ENCODE data around the gene PGC. TPM values are rescaled to one million over a fixed set of nuclear protein-coding genes. Genes with fewer than 3 reads are reported as not detected.
A peak's percentile ranks its signal among the peaks of the same experiment; 100 is the strongest.

Gene PGC
- total and polyA plus RNA-seq, 4 donors, result not detected

DNA sequence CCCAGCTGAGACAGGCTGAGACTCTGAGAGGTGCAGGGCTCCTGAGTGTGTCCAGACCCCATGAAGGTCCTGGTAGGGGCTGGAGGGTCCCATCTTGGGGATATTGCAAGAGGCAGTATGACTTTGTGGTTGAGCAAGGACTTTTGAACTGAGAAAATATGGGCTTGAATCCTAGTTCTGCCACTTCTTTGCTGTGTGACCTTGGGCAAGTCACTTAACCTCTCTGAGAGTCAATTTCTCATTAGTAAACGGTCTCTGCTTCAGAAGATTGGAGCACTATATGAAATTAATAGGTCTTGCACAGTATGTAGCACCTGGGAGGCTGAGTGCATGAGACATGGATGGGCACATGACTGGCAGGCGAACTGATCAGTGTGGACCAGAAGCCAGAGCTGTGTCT lies 54.5 kb downstream of the PGC start:
- Histone ChIP-seq H3K9me3 (ENCODE audit: control insufficient read depth, insufficient read depth, low read length) (no peaks in the 10 kb centered on the region), H3K27ac (ENCODE audit: low read depth, low read length) (peak overlapping the region; percentile 51), H3K4me1 (ENCODE audit: control insufficient read depth, insufficient read depth, low read length) (peaks cover 30% of the 10 kb centered on the region), H3K4me3 (ENCODE audit: low read depth, low read length) (no peak overlapping the region), H3K36me3 (ENCODE audit: control insufficient read depth, insufficient read depth, low read length) (peaks cover 21% of the 10 kb centered on the region), H3K27me3 (ENCODE audit: control insufficient read depth, insufficient read depth, low read length) (peaks cover 2% of the 10 kb centered on the region)
- DNase-seq (ENCODE audit: low read depth in 4 of 6, low spot score in 6 of 6), result no peak
- 66% methylated on average over 2 of the region's 2 CpGs for WGBS (ENCODE audit: insufficient coverage)

DNA sequence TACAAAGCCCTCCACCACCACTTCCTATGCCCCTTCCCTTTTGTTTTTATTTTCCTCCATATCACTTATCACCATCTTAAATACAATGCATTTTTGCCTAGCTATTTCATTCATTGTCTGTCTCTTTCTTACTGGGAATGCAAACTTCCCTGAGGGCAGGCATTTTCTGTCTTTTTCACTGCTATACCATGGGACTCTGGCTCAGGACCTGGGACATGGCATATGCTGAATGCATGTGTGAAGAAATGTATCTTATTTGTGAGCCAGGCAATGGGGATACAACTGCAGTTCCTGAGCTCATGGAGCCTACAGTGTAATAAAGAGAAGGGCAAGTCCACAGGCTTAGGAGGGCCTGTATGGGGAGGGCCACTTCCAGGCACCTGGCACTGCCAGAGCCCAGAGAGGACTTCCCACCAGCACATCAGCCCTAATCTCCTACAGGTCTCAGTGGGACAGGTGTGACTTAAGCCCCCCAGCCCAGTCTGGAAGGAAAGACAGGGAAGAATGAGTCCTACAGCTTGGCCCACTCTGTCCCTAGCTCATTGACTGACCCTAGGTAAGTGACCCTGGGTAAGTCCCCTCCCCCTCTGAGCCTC lies 55.0 kb downstream of the PGC start:
- H3K4me3 ChIP-seq (ENCODE audit: low read depth, low read length), result no peak overlapping the region
- H3K27ac ChIP-seq (ENCODE audit: low read depth, low read length), result no peak overlapping the region
- H3K9me3 ChIP-seq (ENCODE audit: control insufficient read depth, insufficient read depth, low read length), result no peaks in the 10 kb centered on the region
- H3K4me1 ChIP-seq (ENCODE audit: control insufficient read depth, insufficient read depth, low read length), result peaks cover 30% of the 10 kb centered on the region
- peaks cover 2% of the 10 kb centered on the region for H3K27me3 ChIP-seq (ENCODE audit: control insufficient read depth, insufficient read depth, low read length)
- H3K36me3 ChIP-seq (ENCODE audit: control insufficient read depth, insufficient read depth, low read length), result peaks cover 25% of the 10 kb centered on the region
- DNase-seq (ENCODE audit: low read depth in 4 of 6, low spot score in 6 of 6), result no peak

DNA sequence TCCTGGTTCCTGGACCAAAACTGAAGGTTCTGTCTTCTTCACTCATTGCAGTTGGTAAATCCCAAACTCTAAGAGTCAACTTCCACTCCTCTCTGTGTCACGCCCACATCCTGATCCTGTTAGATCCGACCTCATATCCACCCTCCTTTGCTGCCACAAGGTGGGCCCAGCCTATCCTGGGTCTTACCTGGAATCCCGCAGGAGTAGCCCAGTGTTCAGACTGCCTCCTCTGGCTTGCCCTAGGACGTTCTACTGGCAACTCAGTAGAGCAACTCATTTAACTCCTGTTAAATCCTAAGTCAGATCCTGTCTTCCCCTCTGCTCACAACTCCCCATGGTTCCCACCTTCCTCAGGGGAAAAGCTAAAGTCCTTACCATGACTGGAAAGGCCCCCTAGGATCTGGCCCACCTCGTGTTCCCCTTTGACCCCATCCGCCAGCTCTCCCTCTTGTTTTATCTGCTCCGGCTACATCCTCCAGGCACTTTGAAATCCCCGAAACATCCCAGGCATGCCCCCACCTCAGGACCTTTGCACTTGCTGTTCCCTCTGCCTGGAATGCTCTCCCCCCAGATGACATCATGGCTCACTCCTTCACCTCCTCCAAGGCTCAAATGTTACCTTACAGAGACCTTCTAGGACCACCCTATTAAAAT lies 55.6 kb downstream of the PGC start:
- WGBS (ENCODE audit: insufficient coverage), result 80% methylated on average over 8 of the region's 8 CpGs
- no peaks in the 10 kb centered on the region for H3K9me3 ChIP-seq (ENCODE audit: control insufficient read depth, insufficient read depth, low read length)
- no peak for DNase-seq (ENCODE audit: low read depth in 4 of 6, low spot score in 6 of 6)

DNA sequence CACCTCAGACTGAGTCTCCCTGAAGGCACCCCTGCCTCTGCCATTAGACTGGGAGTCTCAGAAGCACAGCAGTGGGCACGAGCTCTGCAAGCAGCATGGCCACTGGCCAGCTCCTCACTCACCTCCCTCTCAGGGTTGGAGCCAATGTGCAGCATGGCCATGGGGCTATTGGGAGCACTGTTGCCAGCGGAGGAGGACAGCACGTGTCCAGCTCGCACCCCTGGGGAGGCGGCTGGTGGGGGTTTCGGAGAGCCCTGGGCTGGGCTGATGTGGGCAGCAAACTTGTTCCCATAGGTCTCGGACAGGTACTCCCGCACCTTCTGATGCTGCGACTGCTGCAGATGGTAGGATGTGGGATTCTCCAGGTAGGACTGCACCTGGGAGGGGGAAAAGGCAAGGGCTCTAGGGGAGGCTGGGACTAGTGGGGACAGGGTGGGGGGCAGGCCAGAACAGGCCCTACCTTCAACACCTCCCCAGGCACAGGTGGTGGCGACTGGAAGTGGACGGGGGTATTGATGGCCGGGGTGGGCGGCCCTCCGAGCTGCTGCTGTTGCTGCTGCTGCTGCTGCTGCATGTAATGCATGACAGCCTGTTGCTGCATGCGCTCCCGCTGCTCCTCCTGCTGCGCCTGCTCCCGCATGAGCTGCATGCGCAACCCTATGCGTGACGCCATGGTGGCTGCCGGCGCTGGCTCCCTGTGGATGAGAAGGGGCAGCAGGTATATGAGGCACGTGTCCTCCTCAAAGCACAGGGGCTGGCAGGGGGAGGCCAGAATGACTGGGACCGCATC lies 56.5 kb downstream of the PGC start:
- Histone ChIP-seq H3K4me3 (ENCODE audit: low read depth, low read length) (no peak overlapping the region), H3K27ac (ENCODE audit: low read depth, low read length) (no peak overlapping the region), H3K9me3 (ENCODE audit: control insufficient read depth, insufficient read depth, low read length) (no peaks in the 10 kb centered on the region), H3K4me1 (ENCODE audit: control insufficient read depth, insufficient read depth, low read length) (peaks cover 30% of the 10 kb centered on the region), H3K27me3 (ENCODE audit: control insufficient read depth, insufficient read depth, low read length) (peaks cover 2% of the 10 kb centered on the region), H3K36me3 (ENCODE audit: control insufficient read depth, insufficient read depth, low read length) (peaks cover 28% of the 10 kb centered on the region)
- no peak for DNase-seq (ENCODE audit: low read depth in 4 of 6, low spot score in 6 of 6)
- WGBS (ENCODE audit: insufficient coverage), result 91% methylated on average over 24 of the region's 25 CpGs

More for the DNA sequence above, 55.6 kb downstream of the PGC start:
- peaks cover 30% of the 10 kb centered on the region for H3K4me1 ChIP-seq (ENCODE audit: control insufficient read depth, insufficient read depth, low read length)
- H3K4me3 ChIP-seq (ENCODE audit: low read depth, low read length), result no peak overlapping the region
- H3K27ac ChIP-seq (ENCODE audit: low read depth, low read length), result no peak overlapping the region
- H3K36me3 ChIP-seq (ENCODE audit: control insufficient read depth, insufficient read depth, low read length), result peaks cover 25% of the 10 kb centered on the region
- peaks cover 2% of the 10 kb centered on the region for H3K27me3 ChIP-seq (ENCODE audit: control insufficient read depth, insufficient read depth, low read length)

DNA sequence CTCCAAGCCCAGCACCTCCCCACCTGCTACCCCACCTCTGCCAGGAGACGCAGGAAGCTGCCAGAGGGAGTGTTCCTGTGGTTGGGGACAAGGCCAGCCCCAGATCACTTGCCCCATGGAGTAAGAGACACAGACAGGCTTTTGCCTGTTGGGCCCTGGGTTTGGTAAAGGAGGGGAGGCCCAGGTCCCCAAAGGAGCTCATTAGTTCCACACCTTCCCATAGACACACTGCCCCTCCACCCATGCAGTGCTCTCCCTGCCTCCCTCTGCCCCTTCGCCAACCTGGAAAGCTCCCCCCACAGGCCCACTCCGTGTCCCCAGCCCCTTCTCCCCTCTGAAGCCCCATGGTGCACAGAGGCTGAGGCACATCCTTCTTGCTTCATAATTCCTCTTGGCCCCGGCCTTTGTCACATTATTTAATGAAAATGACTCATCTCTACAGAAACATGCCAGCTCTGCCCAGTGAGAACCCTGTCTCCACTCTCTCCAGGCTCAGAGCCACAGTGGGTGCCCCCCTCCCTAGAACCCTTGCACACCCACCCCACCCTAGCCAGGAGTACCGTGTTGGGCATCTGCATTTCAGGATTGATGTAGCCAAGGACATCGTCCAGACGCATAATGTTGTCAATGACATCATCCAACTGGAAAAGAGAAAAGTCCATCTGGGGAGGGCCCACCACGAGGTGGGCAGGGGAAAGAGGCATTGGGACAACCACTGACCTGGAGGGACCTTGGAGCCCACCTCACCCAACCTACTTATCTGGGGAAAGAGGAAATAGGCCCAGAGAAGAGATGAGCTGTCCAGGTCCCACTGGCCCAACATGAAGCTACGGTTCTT lies 57.8 kb downstream of the PGC start:
- peaks cover 2% of the 10 kb centered on the region for H3K27me3 ChIP-seq (ENCODE audit: control insufficient read depth, insufficient read depth, low read length)
- no peak overlapping the region for H3K27ac ChIP-seq (ENCODE audit: low read depth, low read length)
- H3K4me1 ChIP-seq (ENCODE audit: control insufficient read depth, insufficient read depth, low read length), result peaks cover 22% of the 10 kb centered on the region
- H3K36me3 ChIP-seq (ENCODE audit: control insufficient read depth, insufficient read depth, low read length), result peaks cover 35% of the 10 kb centered on the region
- no peaks in the 10 kb centered on the region for H3K9me3 ChIP-seq (ENCODE audit: control insufficient read depth, insufficient read depth, low read length)
- DNase-seq (ENCODE audit: low read depth in 4 of 6, low spot score in 6 of 6), result no peak
- WGBS (ENCODE audit: insufficient coverage), result 73% methylated on average over 3 of the region's 9 CpGs
- no peak overlapping the region for H3K4me3 ChIP-seq (ENCODE audit: low read depth, low read length)

DNA sequence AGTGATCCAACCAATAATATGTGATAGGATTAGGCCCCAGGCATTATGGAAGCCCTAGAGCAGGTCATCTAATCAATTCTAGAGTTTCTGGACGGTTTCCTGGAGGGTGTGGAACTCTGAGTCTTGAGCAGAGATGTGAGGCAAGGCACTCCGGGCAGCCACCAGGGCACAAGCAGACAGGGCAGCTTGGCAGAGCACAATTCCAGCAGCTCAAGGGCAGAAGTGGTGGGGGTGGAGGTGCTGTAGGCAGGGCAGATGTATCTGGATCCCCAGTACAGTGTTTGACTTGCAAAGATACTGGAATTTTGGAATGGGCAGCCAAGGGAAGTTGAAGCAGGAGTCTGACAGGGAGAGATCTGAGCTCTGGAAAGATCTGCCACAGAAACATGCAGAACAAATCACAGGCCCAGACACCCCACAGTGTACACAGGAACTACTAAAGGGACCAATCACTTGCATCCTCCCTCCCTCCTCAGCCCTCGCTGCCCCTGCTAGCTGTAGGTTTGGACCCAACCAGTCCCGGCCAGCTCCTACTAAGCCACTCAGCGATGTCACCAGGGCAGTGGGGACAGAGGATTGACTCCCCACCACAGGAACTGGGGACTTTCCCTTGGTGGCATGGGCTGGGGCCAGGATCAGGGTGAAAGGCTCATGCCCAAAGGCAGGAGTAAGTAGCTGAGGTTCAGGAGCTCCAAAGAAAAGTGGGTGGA lies 58.8 kb downstream of the PGC start:
- no peaks in the 10 kb centered on the region for H3K9me3 ChIP-seq (ENCODE audit: control insufficient read depth, insufficient read depth, low read length)
- DNase-seq (ENCODE audit: low read depth in 4 of 6, low spot score in 6 of 6), result no peak
- WGBS (ENCODE audit: insufficient coverage), result 78% methylated on average over 4 of the region's 5 CpGs
- H3K27me3 ChIP-seq (ENCODE audit: control insufficient read depth, insufficient read depth, low read length), result peaks cover 2% of the 10 kb centered on the region
- no peak overlapping the region for H3K27ac ChIP-seq (ENCODE audit: low read depth, low read length)
- H3K4me1 ChIP-seq (ENCODE audit: control insufficient read depth, insufficient read depth, low read length), result peaks cover 20% of the 10 kb centered on the region
- H3K4me3 ChIP-seq (ENCODE audit: low read depth, low read length), result no peak overlapping the region
- H3K36me3 ChIP-seq (ENCODE audit: control insufficient read depth, insufficient read depth, low read length), result peaks cover 41% of the 10 kb centered on the region

DNA sequence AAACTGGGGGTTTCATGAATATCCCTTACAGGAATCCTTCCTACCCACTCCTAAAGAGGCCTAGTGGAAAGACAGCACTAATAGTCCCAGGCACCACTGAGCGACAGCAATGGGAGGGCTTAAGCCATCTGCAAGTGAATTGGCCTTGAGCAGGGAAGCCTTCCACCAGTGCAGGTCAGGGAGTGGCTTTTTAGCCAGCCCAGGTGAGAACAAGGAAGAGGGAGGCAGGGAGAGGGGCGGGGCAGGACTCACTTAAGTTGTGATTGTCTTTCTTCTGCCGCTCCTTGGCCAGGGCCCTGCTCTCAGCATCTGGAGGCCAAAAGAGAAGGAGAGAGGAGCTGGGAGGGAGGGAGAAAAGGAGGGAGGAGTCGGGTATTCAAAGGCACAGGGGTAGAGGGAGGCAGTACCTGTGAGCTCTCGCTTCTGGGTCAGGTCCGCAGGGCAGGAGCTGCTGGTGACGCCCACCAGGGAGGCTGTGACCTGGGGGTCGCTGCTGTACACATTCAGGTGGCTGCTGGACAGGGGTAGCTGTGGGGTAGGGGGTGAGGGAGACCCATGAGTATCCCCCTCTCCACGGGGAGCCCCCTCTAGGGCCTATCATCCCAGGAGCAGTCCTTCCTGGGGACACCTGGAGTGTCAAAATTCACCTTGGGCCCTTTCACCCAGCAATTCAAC lies 59.6 kb downstream of the PGC start:
- H3K27me3 ChIP-seq (ENCODE audit: control insufficient read depth, insufficient read depth, low read length), result peaks cover 2% of the 10 kb centered on the region
- H3K36me3 ChIP-seq (ENCODE audit: control insufficient read depth, insufficient read depth, low read length), result peaks cover 41% of the 10 kb centered on the region
- peaks cover 20% of the 10 kb centered on the region for H3K4me1 ChIP-seq (ENCODE audit: control insufficient read depth, insufficient read depth, low read length)
- no peak overlapping the region for H3K4me3 ChIP-seq (ENCODE audit: low read depth, low read length)
- no peak for DNase-seq (ENCODE audit: low read depth in 4 of 6, low spot score in 6 of 6)
- H3K27ac ChIP-seq (ENCODE audit: low read depth, low read length), result no peak overlapping the region
- 74% methylated on average over 6 of the region's 9 CpGs for WGBS (ENCODE audit: insufficient coverage)
- H3K9me3 ChIP-seq (ENCODE audit: control insufficient read depth, insufficient read depth, low read length), result no peaks in the 10 kb centered on the region

Data from spinal cord (tissue), 10 donors.